HG03064 (cell line): ENCODE measurements around the gene CLPSL1.

Experiments
- ATAC-seq: cut with Tn5 transposase; IDR thresholded peaks from one replicate; pipeline ENCODE4 v1.9.1; 2021; ENCODE audit warnings: low read depth; ENCODE audit not compliant: unreplicated experiment

The CLPSL1 gene

GRCh38 chr6:35757456-35758123 lies 23.2 kb upstream of the CLPSL1 start:
- ATAC-seq = no peak

DNA sequence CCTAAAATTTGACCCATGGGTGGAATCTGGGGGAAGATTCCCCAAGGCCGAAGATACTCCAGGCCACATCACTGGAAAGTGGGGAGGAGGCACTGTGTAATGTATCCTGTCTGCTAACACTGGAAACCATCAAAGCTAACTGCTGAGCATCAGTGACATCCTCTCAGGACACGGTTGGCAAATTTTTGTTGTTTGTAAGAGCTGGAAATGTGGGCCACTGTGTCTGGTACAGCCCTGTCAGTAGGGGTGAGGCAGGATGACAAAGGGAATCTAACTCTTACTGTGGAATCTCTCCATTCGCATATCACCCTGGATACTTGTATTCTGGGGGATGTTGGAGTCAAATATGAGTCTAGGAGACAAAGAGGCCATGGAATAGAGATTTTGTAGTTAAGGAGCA lies 21.4 kb upstream of the CLPSL1 start:
- ATAC-seq = no peak

DNA sequence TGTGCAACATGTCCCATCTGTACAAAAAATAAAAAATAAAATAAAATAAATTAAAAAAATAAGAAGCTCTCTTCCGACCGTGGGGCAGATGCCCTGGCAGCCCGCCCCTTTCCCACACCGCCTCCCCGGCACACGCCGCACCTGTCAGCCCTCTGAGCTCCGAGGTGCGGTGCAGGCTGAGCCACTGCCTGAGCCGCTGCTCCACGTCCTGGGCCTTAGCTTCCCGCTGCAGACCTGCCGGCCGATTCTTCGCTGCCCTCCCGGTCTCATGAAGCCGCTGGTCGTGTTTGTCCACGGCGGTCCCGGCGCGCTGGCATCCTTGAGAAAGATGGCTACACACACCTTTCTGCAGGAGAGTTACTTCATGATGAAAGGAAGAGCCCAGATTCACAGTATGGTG lies 15.1 kb upstream of the CLPSL1 start:
- no peak for ATAC-seq

DNA sequence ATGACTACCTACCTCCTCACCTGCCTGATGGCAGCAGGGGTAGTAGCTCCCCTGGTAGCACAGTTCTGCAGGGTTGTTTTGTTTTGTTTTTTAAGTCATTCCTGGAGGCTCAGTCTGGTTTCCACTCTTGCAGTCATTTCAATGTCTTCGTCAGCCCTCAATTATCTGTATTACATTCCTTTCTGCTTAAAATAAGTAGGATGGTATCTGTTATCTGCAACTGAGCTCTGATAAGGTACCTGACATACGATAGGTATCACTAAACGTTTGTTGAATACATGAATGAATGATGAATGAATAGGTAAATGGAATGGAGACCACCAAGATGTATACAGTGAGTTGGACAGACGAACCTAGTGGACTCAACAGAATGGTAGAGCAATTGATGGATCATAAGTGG lies 11.6 kb upstream of the CLPSL1 start:
- ATAC-seq = no peak

GRCh38 chr6:35771343-35771627 lies 9.5 kb upstream of the CLPSL1 start:
- ATAC-seq = no peak

GRCh38 chr6:35774116-35774794 lies 6.6 kb upstream of the CLPSL1 start:
- no peak for ATAC-seq

GRCh38 chr6:35775031-35775430 lies 5.8 kb upstream of the CLPSL1 start:
- no peak for ATAC-seq

GRCh38 chr6:35776364-35777215 lies 4.2 kb upstream of the CLPSL1 start, which contains the start of gene CLPSL2:
Gene CLPSL2 (plus strand): TSS chr6:35776598. CDS start chr6:35776619, 21 bp downstream.
- ATAC-seq = no peak

DNA sequence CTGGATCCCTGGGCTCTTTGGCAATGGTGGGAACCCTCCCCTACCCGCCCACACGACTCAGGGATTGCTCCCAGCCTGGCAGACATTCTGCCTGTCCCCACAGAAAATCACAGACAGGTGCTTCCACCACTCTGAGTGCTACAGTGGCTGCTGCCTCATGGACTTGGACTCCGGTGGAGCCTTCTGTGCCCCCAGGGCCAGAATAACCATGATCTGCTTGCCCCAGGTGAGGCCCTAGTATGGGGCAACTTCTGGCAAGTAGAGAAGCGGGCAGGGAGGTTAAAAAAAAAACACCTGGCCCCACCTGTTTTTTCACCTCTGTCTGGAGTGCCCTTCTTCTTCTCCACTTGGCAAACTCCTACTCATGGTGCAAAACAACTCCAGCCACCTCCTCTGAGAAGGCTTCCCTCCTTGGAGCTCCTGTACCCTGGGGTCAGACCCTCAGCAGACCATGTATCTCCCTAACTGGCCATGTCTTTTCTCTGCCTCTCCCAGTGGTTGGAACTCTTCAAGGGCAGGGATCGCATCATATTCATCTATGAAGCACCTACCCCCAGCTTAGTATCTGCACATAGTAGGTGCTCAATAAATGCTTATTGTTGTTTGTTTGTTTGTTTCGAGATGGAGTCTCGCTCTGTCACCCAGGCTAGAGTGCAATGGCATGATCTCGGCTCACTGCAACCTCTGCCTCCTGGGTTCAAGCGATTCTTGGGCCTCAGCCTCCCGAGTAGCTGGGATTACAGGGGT lies 3.3 kb upstream of the CLPSL1 start:
- ATAC-seq = no peak

- no peak for ATAC-seq
Observed at GRCh38 chr6:35778437-35778836, 2.4 kb upstream of the CLPSL1 start.

DNA sequence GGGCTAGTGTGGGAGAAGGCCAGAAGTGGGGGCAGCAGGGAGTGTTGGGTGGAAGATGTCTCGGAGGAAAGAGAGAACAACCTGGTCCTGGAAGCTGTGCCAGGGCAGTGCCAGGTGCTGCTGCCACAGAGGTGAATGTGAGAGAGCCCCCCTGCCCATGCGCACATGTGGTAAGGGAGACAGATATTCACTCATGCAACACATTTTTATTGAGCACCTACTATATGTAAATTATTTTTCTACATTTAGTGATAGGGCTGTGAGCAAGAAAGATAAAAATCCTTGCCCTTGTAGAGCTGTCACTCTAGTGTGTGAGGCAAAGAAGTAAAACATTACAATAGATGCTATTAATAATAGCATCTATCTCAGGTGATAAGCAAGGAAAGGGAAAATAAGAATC lies 471 bp downstream of the CLPSL1 start:
- no peak for ATAC-seq

- ATAC-seq = no peak
Observed at GRCh38 chr6:35782424-35782823, 1.6 kb downstream of the CLPSL1 start.

- ATAC-seq = no peak
Observed at GRCh38 chr6:35784200-35784599, 3.4 kb downstream of the CLPSL1 start.

DNA sequence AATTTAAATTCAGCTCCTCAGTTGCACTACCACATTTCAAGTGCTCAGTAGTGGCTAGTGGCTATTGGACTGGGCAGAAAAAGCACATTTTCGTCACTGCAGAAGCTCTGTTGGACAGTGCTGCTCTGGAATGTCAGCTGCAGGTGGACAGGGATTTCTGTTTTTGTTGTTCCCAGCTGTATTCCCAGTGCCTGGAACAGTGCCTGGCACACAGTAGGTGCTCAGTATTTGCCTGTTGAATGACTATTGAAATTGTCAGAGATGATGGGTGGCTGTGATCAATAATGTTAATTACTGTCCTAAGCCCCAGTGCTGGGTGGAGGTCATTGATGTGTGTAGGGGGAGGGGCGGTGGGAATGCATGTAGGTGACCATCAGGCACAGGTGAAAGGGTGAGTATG lies 5.5 kb downstream of the CLPSL1 start:
- ATAC-seq = no peak

DNA sequence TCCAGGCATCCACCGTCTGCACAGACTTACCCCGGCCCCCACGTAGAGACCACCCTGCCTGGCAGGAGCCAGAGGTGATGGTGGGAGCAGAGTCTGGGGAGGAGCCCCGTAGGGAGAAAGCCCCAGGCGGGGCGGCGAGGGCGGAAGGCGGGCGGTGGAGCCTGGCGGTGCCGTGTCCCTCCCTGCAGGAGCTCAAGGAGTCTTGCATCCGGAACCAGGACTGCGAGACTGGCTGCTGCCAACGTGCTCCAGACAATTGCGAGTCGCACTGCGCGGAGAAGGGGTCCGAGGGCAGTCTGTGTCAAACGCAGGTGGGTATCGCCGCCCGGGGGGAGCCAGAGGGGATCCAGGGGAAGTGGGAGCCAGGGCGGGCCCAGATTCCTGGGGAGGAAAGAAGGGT lies 6.0 kb downstream of the CLPSL1 start:
- ATAC-seq = no peak

DNA sequence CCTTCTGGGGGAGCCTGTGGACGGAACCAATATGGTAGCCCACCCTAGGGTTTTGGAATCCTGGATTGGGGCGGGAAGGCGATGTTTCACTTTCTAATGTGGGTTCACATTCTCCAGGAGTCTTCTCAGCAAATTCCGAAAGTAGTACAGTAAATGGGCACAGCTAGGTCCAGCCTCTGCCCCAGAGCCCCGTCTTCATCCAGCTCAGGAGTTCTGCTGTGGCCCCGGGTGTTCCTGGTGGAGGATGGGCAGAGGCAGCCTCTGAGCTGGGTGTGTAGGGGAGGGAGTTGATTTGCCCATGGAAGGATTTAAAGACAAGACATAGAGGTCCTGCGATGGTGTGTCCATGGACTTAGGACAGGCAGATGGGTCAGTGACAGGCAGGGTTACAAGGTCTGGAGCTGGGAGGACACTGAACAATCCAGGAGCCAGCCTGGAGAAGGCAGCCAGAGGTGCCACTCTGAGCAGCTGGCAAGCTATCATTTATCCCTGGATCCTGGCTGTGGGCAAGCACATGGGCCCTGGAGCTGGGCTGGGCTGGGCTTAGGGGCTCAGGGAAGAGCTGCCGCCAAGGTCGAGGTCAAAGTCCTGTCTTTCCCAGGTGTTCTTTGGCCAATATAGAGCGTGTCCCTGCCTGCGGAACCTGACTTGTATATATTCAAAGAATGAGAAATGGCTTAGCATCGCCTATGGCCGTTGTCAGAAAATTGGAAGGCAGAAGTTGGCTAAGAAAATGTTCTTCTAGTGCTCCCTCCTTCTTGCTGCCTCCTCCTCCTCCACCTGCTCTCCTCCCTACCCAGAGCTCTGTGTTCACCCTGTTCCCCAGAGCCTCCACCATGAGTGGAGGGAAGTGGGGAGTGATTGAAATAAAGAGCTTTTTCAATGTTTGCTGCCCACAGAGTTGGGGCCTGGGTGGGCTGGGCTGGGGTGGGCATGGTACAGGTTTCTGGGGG lies 6.7 kb downstream of the CLPSL1 start:
- ATAC-seq = no peak

DNA sequence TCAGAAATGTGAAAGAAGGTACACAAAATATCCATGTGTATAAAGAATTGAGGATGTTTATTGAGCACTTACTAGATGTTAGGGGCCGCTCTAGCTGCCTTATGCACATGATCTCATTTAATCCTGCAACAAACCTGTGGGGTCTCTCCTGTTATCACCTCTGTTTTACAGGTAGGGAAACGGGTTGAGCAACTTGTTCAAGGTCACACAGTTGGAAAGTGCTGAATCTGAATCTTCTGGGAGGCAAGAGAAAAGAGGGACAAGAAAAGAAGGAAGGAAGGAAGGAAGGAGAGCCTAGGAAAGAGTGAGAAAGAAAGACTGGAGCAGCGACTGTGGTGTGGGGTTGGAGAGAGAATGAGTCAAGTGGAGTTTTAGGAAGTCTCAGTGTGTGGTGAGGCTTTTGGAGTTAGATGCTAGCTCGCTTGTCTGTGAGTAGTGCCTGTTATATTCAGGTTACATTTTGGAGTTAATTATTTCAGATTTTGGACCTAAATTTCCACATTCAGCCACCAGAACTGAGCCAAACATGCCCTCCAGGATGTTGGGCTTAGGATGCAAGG lies 7.7 kb downstream of the CLPSL1 start:
- ATAC-seq = no peak

- no peak for ATAC-seq
Observed at GRCh38 chr6:35790683-35791082, 9.9 kb downstream of the CLPSL1 start.
